ENCODE data around the gene PSME4.
"Not testable (repeated sequence)": the region's sequence is repeated elsewhere in the genome, so short reads cannot be mapped to it uniquely, and the experiment has no call there.

The PSME4 gene

GRCh38 chr2:53840580-53840979 is 130.2 kb downstream of the PSME4 start:
- DNase-seq (ENCODE audit: low read depth in 2 of 2) = no peak

GRCh38 chr2:53829980-53830290 is 140.9 kb downstream of the PSME4 start:
- not testable (repeated sequence) for DNase-seq (ENCODE audit: low read depth in 2 of 2)

GRCh38 chr2:53829273-53829979 is 141.4 kb downstream of the PSME4 start:
- no peak for DNase-seq (ENCODE audit: low read depth in 2 of 2)

- no peak for DNase-seq (ENCODE audit: low read depth in 2 of 2)
Measured at GRCh38 chr2:53828331-53828730, 142.5 kb downstream of the PSME4 start.

- DNase-seq (ENCODE audit: low read depth in 2 of 2) = no peak
Measured at GRCh38 chr2:53827398-53828175, 143.2 kb downstream of the PSME4 start.

- DNase-seq (ENCODE audit: low read depth in 2 of 2) = no peak
Measured at GRCh38 chr2:53826587-53827397, 144.0 kb downstream of the PSME4 start.

- DNase-seq (ENCODE audit: low read depth in 2 of 2) = no peak
Measured at GRCh38 chr2:53826030-53826410, 144.8 kb downstream of the PSME4 start.

- DNase-seq (ENCODE audit: low read depth in 2 of 2) = peak in 1 of 2 donors; percentile 3
Measured at GRCh38 chr2:53823639-53824038, 147.2 kb downstream of the PSME4 start.

- no peak for DNase-seq (ENCODE audit: low read depth in 2 of 2)
Measured at GRCh38 chr2:53821810-53822209, 149.0 kb downstream of the PSME4 start.

- DNase-seq (ENCODE audit: low read depth in 2 of 2) = no peak
Measured at GRCh38 chr2:53820711-53821110, 150.1 kb downstream of the PSME4 start.

GRCh38 chr2:53820048-53820447 is 150.7 kb downstream of the PSME4 start:
- no peak for DNase-seq (ENCODE audit: low read depth in 2 of 2)

GRCh38 chr2:53819634-53820033 is 151.2 kb downstream of the PSME4 start:
- DNase-seq (ENCODE audit: low read depth in 2 of 2) = no peak

- no peak for DNase-seq (ENCODE audit: low read depth in 2 of 2)
Measured at GRCh38 chr2:53818854-53819435, 151.8 kb downstream of the PSME4 start.
